GM08714 (cell line): ENCODE results near the gene ZXDC.

Source experiments
- H3K4me3 ChIP-seq: fragments of 200-500 bp; sonication (Bioruptor generic); 2 replicates; pipeline ENCODE4 v1.5.1; 2014; ENCODE audit warnings: mild to moderate bottlenecking, low read length, inconsistent platforms
- ZNF274 ChIP-seq: IDR thresholded peaks from 2 replicates; pipeline ENCODE4 v1.6.1; 2012; ENCODE audit warnings: mild to moderate bottlenecking, low read depth, low read length

The ZXDC gene

GRCh38 chr3:126448893-126449180 is 26.9 kb downstream of the ZXDC start:
- no peak for TF ChIP-seq ZNF274
- H3K4me3 ChIP-seq: no peak overlapping the region

DNA sequence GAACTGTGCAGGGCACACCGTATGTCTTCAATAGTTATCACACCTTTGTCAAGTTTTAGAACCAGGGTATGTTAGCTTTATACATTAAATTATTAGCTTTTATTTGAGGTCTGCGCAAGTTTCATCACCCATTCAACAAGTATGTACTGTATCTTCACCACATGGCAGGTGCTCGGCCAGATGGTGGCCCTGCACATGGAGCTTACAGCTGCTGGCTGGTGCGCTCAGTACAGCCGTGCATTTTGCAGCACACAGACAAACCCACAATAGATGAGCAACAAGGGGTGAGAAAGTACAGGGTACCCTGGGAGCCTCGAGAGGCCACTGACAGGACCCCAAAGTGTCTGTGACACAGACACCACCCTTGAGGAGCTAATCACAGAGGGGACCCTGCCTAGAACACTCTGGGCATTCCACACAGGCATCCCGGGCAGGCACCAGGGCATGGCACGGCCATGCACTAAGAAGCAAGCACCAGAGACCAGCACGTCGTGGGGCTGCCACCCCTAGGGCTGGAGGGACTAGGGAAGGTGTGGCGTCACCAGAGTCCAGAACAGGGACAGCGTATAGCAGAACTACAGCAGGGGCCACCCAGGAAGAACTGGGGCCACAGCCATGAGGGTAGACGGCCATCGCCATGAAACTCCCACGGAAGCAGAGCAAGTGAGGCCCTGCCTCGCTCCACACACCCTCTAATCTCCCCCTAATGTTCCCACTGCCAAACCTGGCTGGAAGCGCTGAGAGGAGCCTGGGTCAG is 27.4 kb downstream of the ZXDC start:
- no peak for TF ChIP-seq ZNF274

GRCh38 chr3:126447456-126448106 is 28.1 kb downstream of the ZXDC start:
- TF ChIP-seq ZNF274: no peak
- no peak overlapping the region for H3K4me3 ChIP-seq

More for the DNA sequence above, 27.4 kb downstream of the ZXDC start:
- no peak overlapping the region for H3K4me3 ChIP-seq

GRCh38 chr3:126446791-126447190 is 28.9 kb downstream of the ZXDC start:
- H3K4me3 ChIP-seq: no peak overlapping the region
- no peak for TF ChIP-seq ZNF274

- no peak for TF ChIP-seq ZNF274
Observed at GRCh38 chr3:126446301-126446700, 29.4 kb downstream of the ZXDC start.

GRCh38 chr3:126445506-126445905 is 30.2 kb downstream of the ZXDC start:
- TF ChIP-seq ZNF274: no peak
- no peak overlapping the region for H3K4me3 ChIP-seq

More at GRCh38 chr3:126446301-126446700, 29.4 kb downstream of the ZXDC start:
- H3K4me3 ChIP-seq: no peak overlapping the region

DNA sequence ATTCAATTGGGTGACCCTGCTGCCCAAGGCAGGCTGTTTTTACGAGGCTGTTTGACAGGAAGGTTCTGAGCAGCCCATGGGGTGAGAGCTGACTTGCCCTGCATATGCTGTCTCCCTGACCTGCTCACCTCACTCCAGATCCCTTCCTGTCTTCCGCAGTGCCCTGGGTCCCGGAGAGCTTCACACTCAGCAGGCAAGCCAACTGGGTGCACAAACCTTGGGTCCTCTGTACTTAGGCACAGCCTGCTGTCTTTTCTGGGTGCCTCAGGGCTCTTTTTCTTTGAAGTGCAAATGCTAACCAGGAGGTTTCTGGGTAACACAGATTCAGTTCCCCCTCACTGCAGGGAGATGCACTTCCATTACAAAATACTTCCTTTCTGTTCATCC is 32.8 kb downstream of the ZXDC start:
- H3K4me3 ChIP-seq: no peak overlapping the region
- no peak for TF ChIP-seq ZNF274

DNA sequence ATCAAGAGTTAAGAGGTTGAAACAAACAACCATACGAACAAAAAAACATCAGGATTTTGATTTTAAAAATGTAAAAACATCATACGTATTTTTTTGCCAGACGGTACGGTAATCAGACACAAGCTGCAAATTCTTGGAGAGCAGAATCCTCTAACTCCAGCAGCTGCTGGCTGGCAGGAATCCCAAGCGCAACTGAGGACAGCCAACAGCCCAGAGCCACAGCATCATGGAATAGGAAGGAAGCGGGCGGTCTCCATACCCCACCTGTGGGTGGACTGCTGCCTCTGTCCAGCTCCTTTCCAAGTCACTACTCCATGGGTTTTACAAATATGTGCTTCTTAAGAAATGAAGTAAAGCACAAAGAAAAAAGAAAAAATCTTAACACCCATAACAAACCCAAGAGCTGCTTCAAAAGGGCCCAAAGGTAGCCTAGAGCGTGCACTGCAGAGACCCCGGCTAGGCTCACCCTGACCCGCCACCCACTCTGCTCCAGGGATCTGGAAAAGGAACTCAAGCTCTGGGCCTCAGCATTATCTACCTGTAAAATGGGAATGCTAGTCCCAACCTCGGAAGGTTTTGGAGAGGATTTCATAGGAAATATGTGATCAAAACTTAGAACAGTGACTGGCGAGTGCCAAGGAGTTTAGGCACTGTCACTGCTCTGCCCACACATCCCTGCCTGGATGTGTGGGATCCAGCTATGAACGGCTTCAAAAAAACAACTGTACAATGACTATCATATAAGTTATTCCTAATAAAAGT is 33.4 kb downstream of the ZXDC start:
- TF ChIP-seq ZNF274: no peak
- no peak overlapping the region for H3K4me3 ChIP-seq

DNA sequence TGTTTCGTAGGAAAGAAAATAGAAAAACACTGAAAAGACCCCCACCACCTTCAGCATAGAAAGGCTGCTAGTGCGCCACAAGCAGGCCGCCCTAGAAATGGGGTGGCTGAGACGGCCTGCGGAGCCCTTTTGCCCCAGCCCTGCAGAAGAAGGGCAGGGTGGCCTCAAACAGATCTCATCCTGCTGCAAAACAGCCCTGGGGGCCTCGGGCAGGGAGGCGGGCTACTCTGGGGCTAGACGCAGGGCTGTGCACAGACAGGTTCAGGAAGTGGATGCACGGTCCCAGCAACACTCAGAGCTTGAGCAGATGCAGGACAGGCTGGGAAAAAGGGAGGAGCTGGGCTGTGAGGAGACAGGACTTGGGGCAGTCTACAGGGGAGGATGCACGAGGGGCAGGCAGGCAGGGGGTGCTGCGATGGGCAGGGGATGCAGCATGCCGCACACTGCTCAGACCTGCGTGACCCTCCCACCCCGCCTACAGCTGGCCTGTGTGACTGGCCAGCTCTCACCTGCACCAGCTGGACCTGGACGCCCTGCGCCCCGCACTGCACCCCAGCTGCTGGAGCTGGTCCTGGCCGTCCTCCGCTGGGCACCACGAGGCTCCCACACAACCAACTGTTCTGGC is 34.3 kb downstream of the ZXDC start:
- H3K4me3 ChIP-seq: no peak overlapping the region
- TF ChIP-seq ZNF274: no peak

- H3K4me3 ChIP-seq: no peak overlapping the region
- TF ChIP-seq ZNF274: no peak
Observed at GRCh38 chr3:126440709-126440995, 35.0 kb downstream of the ZXDC start.

GRCh38 chr3:126439968-126440708 is 35.6 kb downstream of the ZXDC start:
- TF ChIP-seq ZNF274: no peak
- H3K4me3 ChIP-seq: no peak overlapping the region

DNA sequence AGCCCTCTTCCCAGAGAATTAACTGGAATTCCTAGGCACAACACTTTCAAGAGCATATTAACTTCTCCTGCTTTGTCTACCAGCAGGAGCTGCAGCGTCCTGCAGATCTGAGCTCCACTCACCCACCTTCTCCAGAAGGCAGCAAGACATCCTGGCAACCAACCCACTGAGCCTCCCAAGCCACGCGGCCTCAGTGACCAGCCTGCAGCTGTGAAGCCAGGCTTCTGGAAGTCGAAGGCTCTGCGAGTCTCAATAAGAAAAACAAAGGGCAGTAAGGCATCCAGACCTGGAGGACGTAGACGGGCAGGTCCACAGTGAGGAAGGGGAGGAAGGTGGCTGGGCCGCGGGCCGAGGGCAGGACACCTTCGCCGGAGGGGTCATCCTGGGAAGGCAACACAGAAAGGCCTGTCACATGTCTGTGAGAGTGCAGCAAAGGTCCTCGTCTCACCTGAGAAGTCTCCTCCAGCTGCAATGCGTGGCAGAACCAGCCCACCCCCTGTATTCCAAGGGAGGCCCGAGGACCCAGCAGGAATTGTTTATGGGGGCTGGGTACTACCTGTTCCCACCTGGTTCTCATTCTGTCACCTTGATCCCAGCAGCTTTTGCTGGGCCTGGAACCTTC is 36.2 kb downstream of the ZXDC start:
- TF ChIP-seq ZNF274: no peak
- no peak overlapping the region for H3K4me3 ChIP-seq

GRCh38 chr3:126438746-126439145 is 36.9 kb downstream of the ZXDC start:
- H3K4me3 ChIP-seq: no peak overlapping the region
- no peak for TF ChIP-seq ZNF274

- H3K4me3 ChIP-seq: no peak overlapping the region
- no peak for TF ChIP-seq ZNF274
Observed at GRCh38 chr3:126438186-126438585, 37.5 kb downstream of the ZXDC start.
